ENCODE results near the gene MBNL2.

MBNL2 gene

DNA sequence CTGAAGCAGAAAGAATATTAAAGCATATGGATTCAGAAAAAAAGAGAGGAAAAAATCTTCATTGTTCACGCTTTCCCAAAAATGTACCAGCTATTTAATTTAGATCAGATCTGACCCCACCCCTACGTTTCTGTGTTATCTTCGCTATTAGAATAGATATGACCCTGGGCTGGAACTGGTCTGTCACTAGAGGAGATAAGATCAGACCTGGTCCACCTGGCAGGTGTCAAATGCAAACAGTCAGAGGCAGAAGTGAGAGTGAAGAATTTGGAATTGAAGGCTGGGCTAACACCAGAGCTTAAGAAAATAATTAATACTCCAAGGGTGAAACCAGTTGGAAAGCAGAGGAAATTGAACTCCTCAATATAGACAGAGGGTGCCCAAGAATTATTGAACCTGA, 30.0 kb upstream of the MBNL2 start:
- Mint-ChIP-seq H3K27me3 (ENCODE audit: low read depth) (no peaks in the 10 kb centered on the region), H3K27ac (peak overlapping the region in 2 of 3 experiments; percentile 35 to 73), H3K9me3 (no peaks in the 10 kb centered on the region), H3K4me1 (peaks cover 30% of the 10 kb centered on the region), H3K4me3 (no peak overlapping the region), H3K36me3 (ENCODE audit: low read depth) (no peaks in the 10 kb centered on the region)
- TF ChIP-seq, protein P1, sequence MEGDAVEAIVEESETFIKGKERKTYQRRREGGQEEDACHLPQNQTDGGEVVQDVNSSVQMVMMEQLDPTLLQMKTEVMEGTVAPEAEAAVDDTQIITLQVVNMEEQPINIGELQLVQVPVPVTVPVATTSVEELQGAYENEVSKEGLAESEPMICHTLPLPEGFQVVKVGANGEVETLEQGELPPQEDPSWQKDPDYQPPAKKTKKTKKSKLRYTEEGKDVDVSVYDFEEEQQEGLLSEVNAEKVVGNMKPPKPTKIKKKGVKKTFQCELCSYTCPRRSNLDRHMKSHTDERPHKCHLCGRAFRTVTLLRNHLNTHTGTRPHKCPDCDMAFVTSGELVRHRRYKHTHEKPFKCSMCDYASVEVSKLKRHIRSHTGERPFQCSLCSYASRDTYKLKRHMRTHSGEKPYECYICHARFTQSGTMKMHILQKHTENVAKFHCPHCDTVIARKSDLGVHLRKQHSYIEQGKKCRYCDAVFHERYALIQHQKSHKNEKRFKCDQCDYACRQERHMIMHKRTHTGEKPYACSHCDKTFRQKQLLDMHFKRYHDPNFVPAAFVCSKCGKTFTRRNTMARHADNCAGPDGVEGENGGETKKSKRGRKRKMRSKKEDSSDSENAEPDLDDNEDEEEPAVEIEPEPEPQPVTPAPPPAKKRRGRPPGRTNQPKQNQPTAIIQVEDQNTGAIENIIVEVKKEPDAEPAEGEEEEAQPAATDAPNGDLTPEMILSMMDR (IDR thresholded peaks at IDR 0.05; ENCODE audit: unreplicated experiment in 3 of 3) = no peak

- Mint-ChIP-seq H3K36me3 (ENCODE audit: low read depth) (no peaks in the 10 kb centered on the region), H3K4me3 (no peak overlapping the region), H3K4me1 (peaks cover 27% of the 10 kb centered on the region), H3K27ac (no peak overlapping the region), H3K27me3 (ENCODE audit: low read depth) (no peaks in the 10 kb centered on the region), H3K9me3 (no peaks in the 10 kb centered on the region)
- TF ChIP-seq, protein P1 (IDR thresholded peaks at IDR 0.05; ENCODE audit: unreplicated experiment in 3 of 3) = no peak
These were observed 28.6 kb upstream of the MBNL2 start for GRCh38 chr13:97193577-97193976.

DNA sequence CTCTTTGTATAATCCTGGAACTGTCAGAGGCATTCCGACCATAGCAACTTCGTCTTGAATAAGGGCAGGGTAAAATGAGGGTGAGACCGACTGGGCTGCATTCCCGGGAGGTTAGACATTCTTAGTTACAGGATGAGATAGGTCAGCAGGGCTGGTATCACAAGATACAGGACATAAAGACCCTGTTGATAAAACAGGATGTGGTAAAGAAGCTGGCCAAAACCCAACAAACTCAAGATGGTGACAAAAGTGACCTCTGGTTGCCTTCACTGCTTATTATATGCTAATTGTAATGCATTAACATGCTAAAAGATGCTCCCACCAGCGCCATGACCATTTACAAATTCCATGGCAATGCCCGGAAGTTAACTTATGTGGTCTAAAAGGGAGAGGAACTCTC, 27.7 kb upstream of the MBNL2 start:
- no peaks in the 10 kb centered on the region for H3K36me3 Mint-ChIP-seq (ENCODE audit: low read depth)
- peaks cover 22% of the 10 kb centered on the region for H3K4me1 Mint-ChIP-seq
- no peaks in the 10 kb centered on the region for H3K9me3 Mint-ChIP-seq
- no peak overlapping the region for H3K4me3 Mint-ChIP-seq
- H3K27me3 Mint-ChIP-seq (ENCODE audit: low read depth) = no peaks in the 10 kb centered on the region
- TF ChIP-seq, protein P1 (IDR thresholded peaks at IDR 0.05; ENCODE audit: unreplicated experiment in 3 of 3) = no peak
- no peak overlapping the region for H3K27ac Mint-ChIP-seq

- H3K36me3 Mint-ChIP-seq (ENCODE audit: low read depth) = no peaks in the 10 kb centered on the region
- TF ChIP-seq, protein P1 (IDR thresholded peaks at IDR 0.05; ENCODE audit: unreplicated experiment in 3 of 3) = no peak
- no peaks in the 10 kb centered on the region for H3K9me3 Mint-ChIP-seq
- H3K4me3 Mint-ChIP-seq = no peak overlapping the region
- peaks cover 12% of the 10 kb centered on the region for H3K4me1 Mint-ChIP-seq
- H3K27ac Mint-ChIP-seq = no peak overlapping the region
- H3K27me3 Mint-ChIP-seq (ENCODE audit: low read depth) = no peaks in the 10 kb centered on the region
These were observed 25.8 kb upstream of the MBNL2 start for GRCh38 chr13:97196340-97196739.

DNA sequence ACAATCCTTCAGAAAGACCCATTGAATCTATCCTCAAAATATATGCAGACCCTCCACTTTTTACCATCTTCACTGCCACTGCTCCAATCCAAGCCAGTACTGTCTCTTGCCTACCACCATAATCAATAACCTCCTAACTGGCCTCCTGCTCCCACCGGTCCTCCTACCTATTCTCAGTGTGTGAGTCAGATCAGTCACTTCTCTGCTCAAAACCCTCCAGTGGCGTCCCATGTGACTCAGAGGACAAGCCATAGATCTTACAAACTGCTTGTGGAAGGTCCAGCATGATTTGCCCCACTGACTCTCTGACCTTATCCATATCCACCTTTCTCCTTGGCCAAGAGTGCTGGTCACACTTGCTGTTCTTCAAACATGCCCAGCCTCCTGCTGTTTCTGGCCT, 23.4 kb upstream of the MBNL2 start:
- H3K4me3 Mint-ChIP-seq = no peak overlapping the region
- no peak overlapping the region for H3K27ac Mint-ChIP-seq
- H3K9me3 Mint-ChIP-seq = no peaks in the 10 kb centered on the region
- no peaks in the 10 kb centered on the region for H3K27me3 Mint-ChIP-seq (ENCODE audit: low read depth)
- TF ChIP-seq, protein P1 (IDR thresholded peaks at IDR 0.05; ENCODE audit: unreplicated experiment in 3 of 3) = no peak
- peaks cover 3% of the 10 kb centered on the region for H3K4me1 Mint-ChIP-seq
- no peaks in the 10 kb centered on the region for H3K36me3 Mint-ChIP-seq (ENCODE audit: low read depth)

GRCh38 chr13:97199451-97199850, 22.7 kb upstream of the MBNL2 start:
- no peaks in the 10 kb centered on the region for H3K9me3 Mint-ChIP-seq
- H3K4me1 Mint-ChIP-seq = no peaks in the 10 kb centered on the region
- H3K27ac Mint-ChIP-seq = no peak overlapping the region
- no peak overlapping the region for H3K4me3 Mint-ChIP-seq
- H3K27me3 Mint-ChIP-seq (ENCODE audit: low read depth) = no peaks in the 10 kb centered on the region
- H3K36me3 Mint-ChIP-seq (ENCODE audit: low read depth) = no peaks in the 10 kb centered on the region
- TF ChIP-seq, protein P1 (IDR thresholded peaks at IDR 0.05; ENCODE audit: unreplicated experiment in 3 of 3) = no peak

Data from nephron (organoid).